Measurements from ENCODE around the gene SC5D. TPM values are rescaled to one million over a fixed set of nuclear protein-coding genes. Genes with fewer than 3 reads are reported as not detected.

The SC5D gene
- total RNA-seq, 1 donor = 63.7 TPM

GRCh38 chr11:121281698-121282097 is 10.9 kb upstream of the SC5D start:
- H3K36me3 ChIP-seq (ENCODE audit: insufficient read depth, low read length) = no peaks in the 10 kb centered on the region
- no peak overlapping the region for H2AFZ ChIP-seq (ENCODE audit: low read length)
- H3K27me3 ChIP-seq (ENCODE audit: insufficient read depth, low read length) = peaks cover 41% of the 10 kb centered on the region
- TF ChIP-seq CTCF (IDR thresholded peaks at IDR 0.05; ENCODE audit: extremely low read depth, low read depth, low read length) = no peak
- H3K4me1 ChIP-seq (ENCODE audit: insufficient read depth, low read length) = no peaks in the 10 kb centered on the region
- no peak for DNase-seq (ENCODE audit: insufficient read length, low spot score, missing footprints)
- no peak overlapping the region for H3K4me2 ChIP-seq (ENCODE audit: insufficient read depth, low read length)
- no peaks in the 10 kb centered on the region for H4K20me1 ChIP-seq (ENCODE audit: insufficient read depth, low read length)
- no peak overlapping the region for H3K4me3 ChIP-seq (ENCODE audit: insufficient read depth, low read length)
- H3K9me3 ChIP-seq (ENCODE audit: low read depth, low read length) = no peaks in the 10 kb centered on the region
- H3K79me2 ChIP-seq (ENCODE audit: insufficient read depth, low read length) = no peaks in the 10 kb centered on the region
- H3K27ac ChIP-seq (ENCODE audit: low read depth, low read length) = no peak overlapping the region

GRCh38 chr11:121282386-121282785 is 10.2 kb upstream of the SC5D start:
- no peak overlapping the region for H3K4me3 ChIP-seq (ENCODE audit: insufficient read depth, low read length)
- no peak overlapping the region for H3K27ac ChIP-seq (ENCODE audit: low read depth, low read length)
- H2AFZ ChIP-seq (ENCODE audit: low read length) = no peak overlapping the region
- no peak for TF ChIP-seq CTCF (IDR thresholded peaks at IDR 0.05; ENCODE audit: extremely low read depth, low read depth, low read length)
- DNase-seq (ENCODE audit: insufficient read length, low spot score, missing footprints) = no peak
- no peaks in the 10 kb centered on the region for H3K4me1 ChIP-seq (ENCODE audit: insufficient read depth, low read length)
- H3K36me3 ChIP-seq (ENCODE audit: insufficient read depth, low read length) = no peaks in the 10 kb centered on the region
- H3K79me2 ChIP-seq (ENCODE audit: insufficient read depth, low read length) = no peaks in the 10 kb centered on the region
- no peaks in the 10 kb centered on the region for H3K9me3 ChIP-seq (ENCODE audit: low read depth, low read length)
- H3K4me2 ChIP-seq (ENCODE audit: insufficient read depth, low read length) = no peak overlapping the region
- H3K27me3 ChIP-seq (ENCODE audit: insufficient read depth, low read length) = peaks cover 45% of the 10 kb centered on the region
- H4K20me1 ChIP-seq (ENCODE audit: insufficient read depth, low read length) = no peaks in the 10 kb centered on the region

- Histone ChIP-seq H3K27ac (ENCODE audit: low read depth, low read length) (no peak overlapping the region), H3K4me2 (ENCODE audit: insufficient read depth, low read length) (no peak overlapping the region), H3K79me2 (ENCODE audit: insufficient read depth, low read length) (no peaks in the 10 kb centered on the region), H3K4me1 (ENCODE audit: insufficient read depth, low read length) (no peaks in the 10 kb centered on the region), H3K4me3 (ENCODE audit: insufficient read depth, low read length) (no peak overlapping the region), H3K27me3 (ENCODE audit: insufficient read depth, low read length) (peaks cover 46% of the 10 kb centered on the region), H3K9me3 (ENCODE audit: low read depth, low read length) (no peaks in the 10 kb centered on the region), H3K36me3 (ENCODE audit: insufficient read depth, low read length) (no peaks in the 10 kb centered on the region), H2AFZ (ENCODE audit: low read length) (no peak overlapping the region), H4K20me1 (ENCODE audit: insufficient read depth, low read length) (no peaks in the 10 kb centered on the region)
- no peak for TF ChIP-seq CTCF (IDR thresholded peaks at IDR 0.05; ENCODE audit: extremely low read depth, low read depth, low read length)
- no peak for DNase-seq (ENCODE audit: insufficient read length, low spot score, missing footprints)
These were observed 9.6 kb upstream of the SC5D start for GRCh38 chr11:121282886-121283502.

GRCh38 chr11:121291319-121291718 is 1.3 kb upstream of the SC5D start:
- no peak for DNase-seq (ENCODE audit: insufficient read length, low spot score, missing footprints)
- TF ChIP-seq CTCF (IDR thresholded peaks at IDR 0.05; ENCODE audit: extremely low read depth, low read depth, low read length) = no peak
- Histone ChIP-seq H2AFZ (ENCODE audit: low read length) (no peak overlapping the region), H3K27me3 (ENCODE audit: insufficient read depth, low read length) (peaks cover 32% of the 10 kb centered on the region), H3K4me1 (ENCODE audit: insufficient read depth, low read length) (peaks cover 11% of the 10 kb centered on the region), H3K27ac (ENCODE audit: low read depth, low read length) (no peak overlapping the region), H3K4me2 (ENCODE audit: insufficient read depth, low read length) (no peak overlapping the region), H3K79me2 (ENCODE audit: insufficient read depth, low read length) (peaks cover 31% of the 10 kb centered on the region), H3K4me3 (ENCODE audit: insufficient read depth, low read length) (no peak overlapping the region), H3K36me3 (ENCODE audit: insufficient read depth, low read length) (no peaks in the 10 kb centered on the region), H4K20me1 (ENCODE audit: insufficient read depth, low read length) (peaks cover 2% of the 10 kb centered on the region), H3K9me3 (ENCODE audit: low read depth, low read length) (no peaks in the 10 kb centered on the region)
